Measurements from ENCODE around the gene LMAN1L. TPM values are rescaled to one million over a fixed set of nuclear protein-coding genes. Genes with fewer than 3 reads are reported as not detected.
A peak's percentile ranks its signal among the peaks of the same experiment; 100 is the strongest.

The LMAN1L gene
- total RNA-seq, 1 donor from 2014 or later = 2.2 TPM

DNA sequence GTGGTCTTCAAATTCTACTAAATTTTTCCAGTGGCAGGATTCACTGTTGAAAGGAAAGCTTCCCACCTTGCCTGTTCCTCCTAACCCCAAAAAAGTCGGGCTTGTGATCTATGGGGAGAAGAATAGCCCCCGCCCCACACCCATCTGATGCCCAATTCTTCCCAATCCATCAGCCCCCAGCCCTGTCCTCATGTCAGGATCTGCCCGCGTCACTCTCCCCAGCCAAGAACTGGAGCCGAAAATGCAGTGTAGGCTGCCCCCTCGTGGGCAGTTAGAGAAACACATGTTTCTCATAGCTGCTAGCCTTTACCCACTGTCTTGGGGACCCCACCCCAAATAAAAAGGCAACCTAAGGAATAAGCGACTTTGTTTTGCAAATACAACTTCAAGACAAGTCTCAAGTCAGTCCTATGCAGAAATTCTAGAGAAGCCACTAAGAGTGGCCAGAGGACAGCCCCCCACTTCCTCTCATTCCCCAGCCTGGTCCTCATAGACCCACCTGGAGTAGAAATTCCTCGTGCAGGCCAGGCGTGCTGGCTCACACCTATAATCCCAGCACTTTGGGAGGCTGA is 43.8 kb upstream of the LMAN1L start:
- POLR2A ChIA-PET = interaction anchor here (0.6 to 25.0 kb wide), 6 partner anchors 13 to 367 kb away, joined by 3 to 2569 read pairs (median 4); partner anchors contain the start of gene CSK
- no peak for DNase-seq

DNA sequence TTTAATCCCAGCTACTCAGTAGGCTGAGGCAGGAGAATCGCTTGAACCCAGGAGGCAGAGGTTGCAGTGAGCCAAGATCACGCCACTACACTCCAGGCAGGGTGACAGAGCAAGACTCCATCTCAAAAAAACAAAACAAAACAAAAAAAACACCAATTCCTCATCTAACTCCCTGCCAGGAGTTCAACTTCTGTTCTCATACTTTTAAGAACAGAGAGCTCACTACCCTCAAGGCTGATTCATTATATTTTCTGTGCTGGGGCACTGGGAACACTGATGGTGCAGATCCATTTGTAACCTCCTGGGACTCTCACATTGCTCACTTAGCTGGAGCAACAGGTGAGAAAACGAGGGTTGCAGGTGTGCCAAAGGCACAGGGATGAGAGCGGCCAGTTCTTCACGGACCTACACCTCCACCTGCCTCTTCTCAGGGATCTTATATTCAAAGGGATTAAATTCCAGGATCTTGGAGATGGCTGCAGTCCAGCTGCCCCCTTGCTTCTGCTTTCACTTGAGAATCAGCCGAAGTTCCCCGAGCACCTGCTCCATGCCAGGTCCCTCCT is 43.1 kb upstream of the LMAN1L start:
- Mint-ChIP-seq H3K27ac (no peak overlapping the region), H3K36me3 (ENCODE audit: low read depth) (no peaks in the 10 kb centered on the region), H3K27me3 (no peaks in the 10 kb centered on the region), H3K4me3 (no peak overlapping the region), H3K4me1 (peaks cover 44% of the 10 kb centered on the region), H3K9me3 (no peaks in the 10 kb centered on the region)
- intact Hi-C loops (cut with micrococcal nuclease) = loop anchor here (1.0 to 10.0 kb wide), 3 partner anchors 65 to 134 kb away; partner anchors contain the start of gene EDC3
- ChIA-PET CTCF (interaction anchor here (0.7 to 18.7 kb wide), 28 partner anchors 8 to 398 kb away, joined by 3 to 1146 read pairs (median 5); partner anchors contain the start of genes CSK, FAM219B and RPP25), POLR2A (interaction anchor here (0.6 to 25.0 kb wide), 6 partner anchors 14 to 397 kb away, joined by 3 to 2569 read pairs (median 4); partner anchors contain the start of gene CSK)
- ATAC-seq (ENCODE audit: low read depth) (no peak), DNase-seq (no peak)
- TF ChIP-seq, protein P1, sequence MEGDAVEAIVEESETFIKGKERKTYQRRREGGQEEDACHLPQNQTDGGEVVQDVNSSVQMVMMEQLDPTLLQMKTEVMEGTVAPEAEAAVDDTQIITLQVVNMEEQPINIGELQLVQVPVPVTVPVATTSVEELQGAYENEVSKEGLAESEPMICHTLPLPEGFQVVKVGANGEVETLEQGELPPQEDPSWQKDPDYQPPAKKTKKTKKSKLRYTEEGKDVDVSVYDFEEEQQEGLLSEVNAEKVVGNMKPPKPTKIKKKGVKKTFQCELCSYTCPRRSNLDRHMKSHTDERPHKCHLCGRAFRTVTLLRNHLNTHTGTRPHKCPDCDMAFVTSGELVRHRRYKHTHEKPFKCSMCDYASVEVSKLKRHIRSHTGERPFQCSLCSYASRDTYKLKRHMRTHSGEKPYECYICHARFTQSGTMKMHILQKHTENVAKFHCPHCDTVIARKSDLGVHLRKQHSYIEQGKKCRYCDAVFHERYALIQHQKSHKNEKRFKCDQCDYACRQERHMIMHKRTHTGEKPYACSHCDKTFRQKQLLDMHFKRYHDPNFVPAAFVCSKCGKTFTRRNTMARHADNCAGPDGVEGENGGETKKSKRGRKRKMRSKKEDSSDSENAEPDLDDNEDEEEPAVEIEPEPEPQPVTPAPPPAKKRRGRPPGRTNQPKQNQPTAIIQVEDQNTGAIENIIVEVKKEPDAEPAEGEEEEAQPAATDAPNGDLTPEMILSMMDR (IDR thresholded peaks at IDR 0.05) = no peak

More for the DNA sequence above, 43.8 kb upstream of the LMAN1L start:
- H3K4me3 Mint-ChIP-seq = no peak overlapping the region
- H3K4me1 Mint-ChIP-seq = peaks cover 37% of the 10 kb centered on the region
- no peaks in the 10 kb centered on the region for H3K9me3 Mint-ChIP-seq
- intact Hi-C loops (cut with micrococcal nuclease) = loop anchor here (1.0 to 10.0 kb wide), 3 partner anchors 74 to 396 kb away; partner anchors contain the start of gene EDC3
- no peaks in the 10 kb centered on the region for H3K36me3 Mint-ChIP-seq (ENCODE audit: low read depth)
- H3K27me3 Mint-ChIP-seq = no peaks in the 10 kb centered on the region
- CTCF ChIA-PET = interaction anchor here (0.7 to 18.7 kb wide), 28 partner anchors 9 to 397 kb away, joined by 3 to 1146 read pairs (median 5); partner anchors contain the start of genes CSK, FAM219B and RPP25
- ATAC-seq (ENCODE audit: low read depth) = peak; percentile 53
- TF ChIP-seq, protein P1 (IDR thresholded peaks at IDR 0.05) = peak; percentile 53
- H3K27ac Mint-ChIP-seq = no peak overlapping the region

DNA sequence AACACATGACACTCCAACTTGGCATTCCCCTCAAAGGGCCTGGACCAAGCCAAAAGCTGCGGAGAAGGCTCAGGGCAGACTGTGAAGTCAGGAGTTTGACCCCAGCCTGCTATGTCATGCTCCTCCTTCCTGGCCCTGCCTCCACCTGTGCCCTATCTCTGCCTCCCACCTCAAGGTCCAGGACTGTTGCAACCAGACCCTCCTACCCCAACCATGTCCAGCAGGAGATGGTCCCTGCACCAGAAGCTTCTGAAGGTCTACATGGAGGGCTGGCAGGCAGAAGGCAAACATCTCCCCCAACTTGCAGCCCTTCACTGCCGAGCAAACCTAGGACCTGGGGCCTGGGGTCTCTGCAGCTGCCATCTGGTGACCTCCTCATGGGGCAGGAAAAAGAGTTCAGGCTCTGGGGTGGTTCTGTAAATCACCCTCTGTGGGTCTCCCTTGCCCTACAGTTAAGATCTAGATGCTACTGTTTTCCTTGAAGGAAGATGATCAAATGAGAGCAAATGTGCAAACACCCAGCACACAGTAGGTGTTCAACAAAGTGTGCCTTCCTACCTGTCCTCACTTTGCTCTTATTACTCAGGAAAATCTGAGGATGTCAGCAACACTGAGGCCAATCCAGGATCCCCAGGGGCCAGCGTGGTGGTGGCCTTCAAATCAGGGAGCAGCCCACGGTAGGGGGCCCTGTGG is 42.3 kb upstream of the LMAN1L start:
- peaks cover 52% of the 10 kb centered on the region for H3K4me1 Mint-ChIP-seq
- POLR2A ChIA-PET = interaction anchor here (0.6 to 25.0 kb wide), 9 partner anchors 23 to 180 kb away, joined by 3 to 2569 read pairs (median 5); partner anchors contain the start of genes CSK and FAM219B
- H3K27ac Mint-ChIP-seq = no peak overlapping the region
- DNase-seq (no peak), ATAC-seq (ENCODE audit: low read depth) (no peak)
- H3K36me3 Mint-ChIP-seq (ENCODE audit: low read depth) = no peaks in the 10 kb centered on the region
- TF ChIP-seq, protein P1 (IDR thresholded peaks at IDR 0.05) = no peak
- no peaks in the 10 kb centered on the region for H3K27me3 Mint-ChIP-seq
- intact Hi-C loops (cut with micrococcal nuclease) = loop anchor here (2.0 kb wide), 1 partner anchor 64 kb away; no protein-coding TSS in a partner anchor
- H3K4me3 Mint-ChIP-seq = no peak overlapping the region
- H3K9me3 Mint-ChIP-seq = no peaks in the 10 kb centered on the region
- CTCF ChIA-PET = interaction anchor here (0.6 to 18.7 kb wide), 30 partner anchors 11 to 793 kb away, joined by 3 to 1146 read pairs (median 6); partner anchors contain the start of genes CSK, FAM219B, RPP25 and ULK3

DNA sequence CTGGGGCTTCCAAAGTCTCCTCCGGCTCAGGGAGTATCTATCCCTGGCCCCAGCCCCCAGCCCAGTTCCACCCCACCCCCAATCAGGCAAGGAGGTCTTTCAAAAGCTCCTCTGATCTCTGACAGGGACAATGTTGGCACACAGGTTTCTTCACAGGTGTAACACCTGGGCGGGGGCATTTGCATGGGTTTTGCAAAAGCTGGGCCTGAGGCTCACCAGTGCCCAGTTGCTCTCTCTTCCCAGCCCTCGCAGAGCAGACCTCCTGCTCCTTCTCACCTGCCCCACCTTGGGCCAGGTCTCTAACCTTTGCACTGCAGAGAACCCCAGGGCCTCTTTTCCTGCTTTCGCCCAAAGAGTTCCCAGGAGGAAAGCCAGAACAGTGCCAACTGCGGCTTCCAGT is 39.3 kb upstream of the LMAN1L start:
- intact Hi-C loops (cut with micrococcal nuclease) = no loop called here
- H3K27ac Mint-ChIP-seq = peak overlapping the region; percentile 96
- no peak for DNase-seq
- H3K9me3 Mint-ChIP-seq = no peaks in the 10 kb centered on the region
- ChIA-PET POLR2A (interaction anchor here (0.6 to 25.0 kb wide), 4 partner anchors 20 to 165 kb away, joined by 3 to 2569 read pairs (median 4); partner anchors contain the start of genes COX5A and CSK), CTCF (interaction anchor here (1.2 to 18.7 kb wide), 5 partner anchors 9 to 140 kb away, joined by 5 to 1146 read pairs (median 132); partner anchors contain the start of gene CSK)
- ATAC-seq (ENCODE audit: low read depth) = no peak
- H3K36me3 Mint-ChIP-seq (ENCODE audit: low read depth) = no peaks in the 10 kb centered on the region
- peaks cover 82% of the 10 kb centered on the region for H3K4me1 Mint-ChIP-seq
- no peaks in the 10 kb centered on the region for H3K27me3 Mint-ChIP-seq
- H3K4me3 Mint-ChIP-seq = peak overlapping the region; percentile 29
- TF ChIP-seq, protein P1 (IDR thresholded peaks at IDR 0.05) = no peak

All from activated B cell treated with CpG ODN at 0.5 μM for 24 hours (primary cell).